Vagina (tissue), 2 donors: ENCODE measurements around the gene B4GALNT3.

Source experiments
- CTCF ChIP-seq, 3 experiments: fragments of 450-650 bp in 2 of 3; fragments of 200-600 bp in 1 of 3; sonication (generic) in 1 of 3; IDR thresholded peaks; one replicate each; pipeline ENCODE4 v1.5.1; 2017 to 2019; ENCODE audit warnings: antibody characterized with exemption in 3 of 3, mild to moderate bottlenecking in 2 of 3, moderate library complexity in 2 of 3
- POLR2AphosphoS5 ChIP-seq, 2 donors: sonication (generic); formaldehyde crosslinking; IDR thresholded peaks; one replicate each; pipeline ENCODE4 v1.9.0; 2017; ENCODE audit warnings: antibody characterized with exemption in 2 of 2, mild to moderate bottlenecking in 2 of 2, low read depth in 1 of 2; ENCODE audit not compliant: insufficient read depth in 1 of 2

DNA sequence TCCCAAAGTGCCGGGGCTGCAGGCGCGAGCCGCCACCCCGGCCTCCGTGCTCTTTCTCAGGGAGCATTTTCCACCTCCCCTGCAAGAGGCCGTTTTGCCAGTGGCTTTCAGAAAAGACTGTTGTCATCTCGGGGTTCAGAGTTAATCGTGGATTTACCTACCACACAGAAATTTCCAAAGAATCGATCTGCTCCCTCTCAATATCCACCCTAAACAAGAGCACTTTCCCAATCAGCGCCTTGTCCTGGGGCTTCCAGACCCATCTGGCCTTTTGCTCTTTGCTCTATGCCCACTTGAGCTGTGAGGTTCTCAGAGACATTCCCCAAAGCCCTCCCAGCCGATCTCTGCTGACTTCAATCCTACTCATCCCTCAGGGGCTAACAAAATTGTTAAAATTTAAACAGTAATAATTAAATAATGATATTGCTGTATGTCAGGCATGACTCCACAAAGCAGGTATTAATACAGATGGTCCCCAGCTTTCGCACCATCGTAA is 116.9 kb downstream of the B4GALNT3 start:
- no peak for TF ChIP-seq POLR2AphosphoS5 (IDR thresholded peaks at IDR 0.05; ENCODE audit: insufficient read depth in 1 of 2, low read depth in 1 of 2)
- no peak for TF ChIP-seq CTCF (IDR thresholded peaks at IDR 0.05)
